Measurements from ENCODE around the gene S100A9. TPM values are rescaled to one million over a fixed set of nuclear protein-coding genes. Genes with fewer than 3 reads are reported as not detected.

Gene S100A9
- 1,065 and 1,707 TPM in 2 replicates for total RNA-seq (ENCODE audit: low replicate concordance)
- long read RNA-seq, transcript S100A9-201 (3 exons, 577 nt), result major isoform, 662 of 711 reads
- long read RNA-seq, partial matches to known transcripts, result 38 of 711 reads
- long read RNA-seq, other reads (novel, unspliced or antisense), result 11 of 711 reads

DNA sequence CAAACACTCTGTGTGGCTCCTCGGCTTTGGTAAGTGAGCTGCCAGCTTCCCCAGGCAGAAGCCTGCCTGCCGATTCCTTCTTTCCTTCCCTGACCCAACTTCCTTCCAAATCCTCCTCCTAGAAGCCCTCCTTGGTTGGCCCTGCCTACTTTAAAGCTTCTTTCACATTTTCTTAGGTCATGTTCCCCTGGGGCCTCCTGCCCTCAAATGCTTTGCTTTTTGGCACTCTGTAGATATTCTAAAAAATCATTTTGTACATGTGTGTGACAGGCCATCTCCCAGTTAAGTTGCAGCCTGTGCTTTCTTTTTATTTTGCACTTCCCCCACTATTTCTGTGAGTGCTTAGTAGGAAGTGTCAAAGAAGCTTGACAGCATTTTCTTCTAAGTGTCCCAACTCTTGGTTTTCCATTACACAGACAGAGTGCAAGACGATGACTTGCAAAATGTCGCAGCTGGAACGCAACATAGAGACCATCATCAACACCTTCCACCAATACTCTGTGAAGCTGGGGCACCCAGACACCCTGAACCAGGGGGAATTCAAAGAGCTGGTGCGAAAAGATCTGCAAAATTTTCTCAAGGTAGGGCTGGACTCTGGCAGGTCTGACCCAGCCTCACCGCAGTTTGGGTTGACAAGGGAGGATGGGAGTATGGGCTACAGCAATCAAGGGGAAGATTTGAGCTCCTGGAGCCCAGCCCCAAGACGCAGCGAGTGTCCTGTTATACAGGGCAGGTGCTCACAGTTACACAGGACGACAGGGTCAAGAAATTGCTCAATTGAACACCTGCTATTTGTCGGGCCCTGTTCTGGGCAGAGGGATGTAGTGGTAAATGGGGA lies at the start of gene S100A9:
Gene S100A9, plus strand, starts transcription at position 2 of the 838 bp plus-strand sequence. Its CDS starts 430 bp downstream, at position 432.
- DNase-seq (ENCODE audit: extremely low spot score, unreplicated experiment), result peak; percentile 25
- peaks cover 4% of the 10 kb centered on the region for H3K36me3 Mint-ChIP-seq
- H3K4me3 Mint-ChIP-seq, result peak within 1 kb of the TSS; percentile 69
- no peaks in the 10 kb centered on the region for H3K9me3 Mint-ChIP-seq
- H3K27ac Mint-ChIP-seq, result peak within 1 kb of the TSS; percentile 92
- no peaks in the 10 kb centered on the region for H3K27me3 Mint-ChIP-seq
- TF ChIP-seq, protein P1, sequence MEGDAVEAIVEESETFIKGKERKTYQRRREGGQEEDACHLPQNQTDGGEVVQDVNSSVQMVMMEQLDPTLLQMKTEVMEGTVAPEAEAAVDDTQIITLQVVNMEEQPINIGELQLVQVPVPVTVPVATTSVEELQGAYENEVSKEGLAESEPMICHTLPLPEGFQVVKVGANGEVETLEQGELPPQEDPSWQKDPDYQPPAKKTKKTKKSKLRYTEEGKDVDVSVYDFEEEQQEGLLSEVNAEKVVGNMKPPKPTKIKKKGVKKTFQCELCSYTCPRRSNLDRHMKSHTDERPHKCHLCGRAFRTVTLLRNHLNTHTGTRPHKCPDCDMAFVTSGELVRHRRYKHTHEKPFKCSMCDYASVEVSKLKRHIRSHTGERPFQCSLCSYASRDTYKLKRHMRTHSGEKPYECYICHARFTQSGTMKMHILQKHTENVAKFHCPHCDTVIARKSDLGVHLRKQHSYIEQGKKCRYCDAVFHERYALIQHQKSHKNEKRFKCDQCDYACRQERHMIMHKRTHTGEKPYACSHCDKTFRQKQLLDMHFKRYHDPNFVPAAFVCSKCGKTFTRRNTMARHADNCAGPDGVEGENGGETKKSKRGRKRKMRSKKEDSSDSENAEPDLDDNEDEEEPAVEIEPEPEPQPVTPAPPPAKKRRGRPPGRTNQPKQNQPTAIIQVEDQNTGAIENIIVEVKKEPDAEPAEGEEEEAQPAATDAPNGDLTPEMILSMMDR (conservative IDR thresholded peaks at IDR 0.05), result no peak
- peaks cover 3% of the 10 kb centered on the region for H3K4me1 Mint-ChIP-seq (ENCODE audit: unreplicated experiment)

DNA sequence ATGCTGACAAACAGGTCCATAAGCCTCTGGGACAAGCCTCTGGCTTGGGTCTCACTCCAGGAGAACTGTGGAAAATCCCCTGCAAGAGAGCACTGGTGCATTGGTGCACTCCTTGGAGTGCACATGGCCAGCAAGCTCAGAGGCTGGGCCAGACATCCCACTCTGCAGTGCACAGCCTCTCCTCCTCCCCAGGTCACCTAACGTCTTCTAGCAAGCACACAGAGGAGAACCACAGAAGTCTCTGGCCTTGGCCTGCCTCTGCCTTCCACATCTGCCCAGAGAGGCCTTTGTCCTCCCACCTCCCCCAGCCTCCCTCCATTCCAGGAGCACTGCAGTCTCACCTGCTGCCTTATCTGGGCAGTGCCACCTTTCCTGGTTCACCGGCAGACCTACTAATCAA lies 49.1 kb upstream of the S100A9 start:
- H3K9me3 Mint-ChIP-seq, result no peaks in the 10 kb centered on the region
- DNase-seq (ENCODE audit: extremely low spot score, unreplicated experiment), result no peak
- H3K27ac Mint-ChIP-seq, result no peak overlapping the region
- no peak overlapping the region for H3K4me3 Mint-ChIP-seq
- H3K36me3 Mint-ChIP-seq, result no peaks in the 10 kb centered on the region
- H3K27me3 Mint-ChIP-seq, result peaks cover 10% of the 10 kb centered on the region
- H3K4me1 Mint-ChIP-seq (ENCODE audit: unreplicated experiment), result no peaks in the 10 kb centered on the region
- TF ChIP-seq, protein P1 (conservative IDR thresholded peaks at IDR 0.05), result no peak

DNA sequence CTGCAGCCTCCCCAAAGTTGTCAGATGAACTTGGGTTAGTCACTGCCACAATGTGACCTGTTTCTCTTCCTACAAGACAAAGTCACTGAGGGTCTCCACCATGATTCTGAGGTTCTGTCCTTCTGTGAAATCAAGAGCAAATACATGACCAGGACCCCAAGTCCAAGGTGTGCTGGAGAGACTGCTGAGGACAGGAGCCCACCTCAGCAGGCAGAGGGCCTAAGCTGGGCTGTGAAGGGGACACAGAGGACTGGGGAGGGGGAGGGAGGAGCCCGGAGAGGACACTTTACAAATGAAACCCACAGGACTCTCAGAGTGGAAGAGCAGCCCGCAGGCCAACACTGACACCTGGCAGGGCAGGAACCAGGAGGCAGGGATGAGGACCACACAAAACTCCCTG lies 48.2 kb upstream of the S100A9 start:
- no peak overlapping the region for H3K27ac Mint-ChIP-seq
- H3K36me3 Mint-ChIP-seq, result no peaks in the 10 kb centered on the region
- no peak overlapping the region for H3K4me3 Mint-ChIP-seq
- no peaks in the 10 kb centered on the region for H3K4me1 Mint-ChIP-seq (ENCODE audit: unreplicated experiment)
- peaks cover 9% of the 10 kb centered on the region for H3K27me3 Mint-ChIP-seq
- no peak for DNase-seq (ENCODE audit: extremely low spot score, unreplicated experiment)
- TF ChIP-seq, protein P1 (conservative IDR thresholded peaks at IDR 0.05), result no peak
- no peaks in the 10 kb centered on the region for H3K9me3 Mint-ChIP-seq

DNA sequence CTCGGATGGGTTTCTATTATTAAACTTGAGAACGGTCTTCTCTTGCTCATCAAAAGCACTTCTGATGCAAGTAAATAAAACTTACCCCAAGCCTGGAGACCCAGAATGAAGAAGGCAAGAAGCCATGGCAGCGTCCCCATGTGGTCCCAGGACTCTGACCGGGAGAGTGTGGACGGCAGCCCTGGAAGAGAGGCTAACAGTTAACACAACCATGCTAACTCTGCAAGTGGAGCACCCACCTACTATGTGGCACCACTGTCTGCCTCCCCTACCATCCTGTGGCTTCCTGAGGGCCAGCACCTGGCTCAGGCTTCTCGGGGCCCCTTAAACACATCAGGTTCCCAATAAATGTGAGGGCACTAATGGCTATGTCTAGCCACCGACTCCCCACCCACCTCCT lies 47.1 kb upstream of the S100A9 start:
- no peak for DNase-seq (ENCODE audit: extremely low spot score, unreplicated experiment)
- no peak overlapping the region for H3K4me3 Mint-ChIP-seq
- H3K27ac Mint-ChIP-seq, result no peak overlapping the region
- no peaks in the 10 kb centered on the region for H3K4me1 Mint-ChIP-seq (ENCODE audit: unreplicated experiment)
- H3K27me3 Mint-ChIP-seq, result peaks cover 4% of the 10 kb centered on the region
- TF ChIP-seq, protein P1 (conservative IDR thresholded peaks at IDR 0.05), result no peak
- H3K36me3 Mint-ChIP-seq, result no peaks in the 10 kb centered on the region
- no peaks in the 10 kb centered on the region for H3K9me3 Mint-ChIP-seq

DNA sequence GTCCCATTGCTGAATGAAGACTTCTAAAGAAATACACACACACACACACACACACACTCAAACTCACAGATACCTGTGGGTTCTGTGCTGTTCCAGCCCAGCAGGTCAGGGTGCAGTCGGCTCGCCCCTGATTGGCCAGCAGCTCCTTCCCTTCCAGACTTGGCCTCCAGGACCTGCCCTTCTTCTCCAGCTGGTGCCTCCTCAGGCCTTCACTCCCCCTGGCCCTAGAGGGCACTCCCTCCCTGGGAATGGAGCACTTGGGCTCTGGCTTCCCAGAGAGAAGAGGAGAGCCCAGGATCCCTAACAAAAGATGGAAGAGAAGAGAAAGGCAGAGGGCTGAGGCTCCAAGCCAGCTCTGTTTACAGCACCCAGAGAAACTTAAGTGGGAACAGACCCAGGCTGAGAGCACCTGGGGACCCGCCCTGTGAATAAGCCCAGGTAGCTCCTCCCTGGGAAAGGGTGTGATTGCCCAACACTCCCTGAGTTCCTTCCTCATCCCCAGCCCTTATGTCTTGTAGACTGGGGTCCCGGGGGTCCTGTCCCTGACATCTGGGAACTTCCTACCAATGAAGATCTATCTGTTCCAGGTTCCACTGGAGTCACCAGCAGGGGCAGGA lies 45.0 kb upstream of the S100A9 start, which contains the start of gene PGLYRP3:
Gene PGLYRP3, minus strand, starts transcription at position 383 of the 617 bp plus-strand sequence. CDS start 2,287 bp downstream, outside the sequence.
- H3K4me1 Mint-ChIP-seq (ENCODE audit: unreplicated experiment), result no peaks in the 10 kb centered on the region
- DNase-seq (ENCODE audit: extremely low spot score, unreplicated experiment), result no peak
- H3K27ac Mint-ChIP-seq, result no peak within 1 kb of the TSS
- H3K4me3 Mint-ChIP-seq, result no peak within 1 kb of the TSS
- H3K36me3 Mint-ChIP-seq, result no peaks in the 10 kb centered on the region
- TF ChIP-seq, protein P1 (conservative IDR thresholded peaks at IDR 0.05), result no peak
- peaks cover 13% of the 10 kb centered on the region for H3K27me3 Mint-ChIP-seq
- no peaks in the 10 kb centered on the region for H3K9me3 Mint-ChIP-seq

Measured in type B pancreatic cell (in vitro differentiated cells).